ENCODE results near the gene ADAMTSL1.

The ADAMTSL1 gene

DNA sequence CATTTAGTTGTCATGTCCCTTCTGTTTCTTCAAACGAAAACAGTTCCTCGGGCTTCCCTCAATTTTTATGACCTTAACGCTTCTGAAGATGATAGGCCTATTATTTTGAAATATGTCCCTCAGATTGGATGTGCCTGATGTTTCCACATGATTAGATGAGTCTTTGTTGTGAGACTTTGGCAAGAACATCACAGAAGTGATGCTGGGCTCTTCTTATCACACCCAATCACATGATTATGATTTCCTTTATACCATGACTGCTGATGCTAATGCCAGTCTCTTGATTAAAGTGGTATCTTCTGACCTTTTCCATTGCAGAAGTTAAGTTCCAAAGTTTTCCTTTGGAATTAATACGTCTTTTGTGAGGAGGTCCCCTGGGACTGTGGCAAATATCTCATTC is 383.4 kb downstream of the ADAMTSL1 start:
- TF ChIP-seq, protein P1, sequence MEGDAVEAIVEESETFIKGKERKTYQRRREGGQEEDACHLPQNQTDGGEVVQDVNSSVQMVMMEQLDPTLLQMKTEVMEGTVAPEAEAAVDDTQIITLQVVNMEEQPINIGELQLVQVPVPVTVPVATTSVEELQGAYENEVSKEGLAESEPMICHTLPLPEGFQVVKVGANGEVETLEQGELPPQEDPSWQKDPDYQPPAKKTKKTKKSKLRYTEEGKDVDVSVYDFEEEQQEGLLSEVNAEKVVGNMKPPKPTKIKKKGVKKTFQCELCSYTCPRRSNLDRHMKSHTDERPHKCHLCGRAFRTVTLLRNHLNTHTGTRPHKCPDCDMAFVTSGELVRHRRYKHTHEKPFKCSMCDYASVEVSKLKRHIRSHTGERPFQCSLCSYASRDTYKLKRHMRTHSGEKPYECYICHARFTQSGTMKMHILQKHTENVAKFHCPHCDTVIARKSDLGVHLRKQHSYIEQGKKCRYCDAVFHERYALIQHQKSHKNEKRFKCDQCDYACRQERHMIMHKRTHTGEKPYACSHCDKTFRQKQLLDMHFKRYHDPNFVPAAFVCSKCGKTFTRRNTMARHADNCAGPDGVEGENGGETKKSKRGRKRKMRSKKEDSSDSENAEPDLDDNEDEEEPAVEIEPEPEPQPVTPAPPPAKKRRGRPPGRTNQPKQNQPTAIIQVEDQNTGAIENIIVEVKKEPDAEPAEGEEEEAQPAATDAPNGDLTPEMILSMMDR (IDR thresholded peaks at IDR 0.05; ENCODE audit: insufficient read depth, low read length) = no peak
- TF ChIP-seq POLR2AphosphoS5 (IDR thresholded peaks at IDR 0.05; ENCODE audit: low read depth) (no peak), SPI1 (IDR thresholded peaks at IDR 0.05; ENCODE audit: borderline replicate concordance, low read depth) (no peak), GABPA (IDR thresholded peaks at IDR 0.05; ENCODE audit: low read depth) (no peak)
- TF ChIP-seq, protein P2, sequence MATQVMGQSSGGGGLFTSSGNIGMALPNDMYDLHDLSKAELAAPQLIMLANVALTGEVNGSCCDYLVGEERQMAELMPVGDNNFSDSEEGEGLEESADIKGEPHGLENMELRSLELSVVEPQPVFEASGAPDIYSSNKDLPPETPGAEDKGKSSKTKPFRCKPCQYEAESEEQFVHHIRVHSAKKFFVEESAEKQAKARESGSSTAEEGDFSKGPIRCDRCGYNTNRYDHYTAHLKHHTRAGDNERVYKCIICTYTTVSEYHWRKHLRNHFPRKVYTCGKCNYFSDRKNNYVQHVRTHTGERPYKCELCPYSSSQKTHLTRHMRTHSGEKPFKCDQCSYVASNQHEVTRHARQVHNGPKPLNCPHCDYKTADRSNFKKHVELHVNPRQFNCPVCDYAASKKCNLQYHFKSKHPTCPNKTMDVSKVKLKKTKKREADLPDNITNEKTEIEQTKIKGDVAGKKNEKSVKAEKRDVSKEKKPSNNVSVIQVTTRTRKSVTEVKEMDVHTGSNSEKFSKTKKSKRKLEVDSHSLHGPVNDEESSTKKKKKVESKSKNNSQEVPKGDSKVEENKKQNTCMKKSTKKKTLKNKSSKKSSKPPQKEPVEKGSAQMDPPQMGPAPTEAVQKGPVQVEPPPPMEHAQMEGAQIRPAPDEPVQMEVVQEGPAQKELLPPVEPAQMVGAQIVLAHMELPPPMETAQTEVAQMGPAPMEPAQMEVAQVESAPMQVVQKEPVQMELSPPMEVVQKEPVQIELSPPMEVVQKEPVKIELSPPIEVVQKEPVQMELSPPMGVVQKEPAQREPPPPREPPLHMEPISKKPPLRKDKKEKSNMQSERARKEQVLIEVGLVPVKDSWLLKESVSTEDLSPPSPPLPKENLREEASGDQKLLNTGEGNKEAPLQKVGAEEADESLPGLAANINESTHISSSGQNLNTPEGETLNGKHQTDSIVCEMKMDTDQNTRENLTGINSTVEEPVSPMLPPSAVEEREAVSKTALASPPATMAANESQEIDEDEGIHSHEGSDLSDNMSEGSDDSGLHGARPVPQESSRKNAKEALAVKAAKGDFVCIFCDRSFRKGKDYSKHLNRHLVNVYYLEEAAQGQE (IDR thresholded peaks at IDR 0.05; ENCODE audit: insufficient replicate concordance, low read depth) = no peak
- H3K27ac ChIP-seq (replicated peaks) = no peak overlapping the region
- no peak for DNase-seq (ENCODE audit: low read depth in 1 of 2, low spot score in 1 of 2)
- no peaks in the 10 kb centered on the region for H3K27me3 ChIP-seq (ENCODE audit: insufficient read depth, poor library complexity, severe bottlenecking)
- H3K4me3 ChIP-seq (replicated peaks; ENCODE audit: insufficient read depth, low read length) = no peak overlapping the region

DNA sequence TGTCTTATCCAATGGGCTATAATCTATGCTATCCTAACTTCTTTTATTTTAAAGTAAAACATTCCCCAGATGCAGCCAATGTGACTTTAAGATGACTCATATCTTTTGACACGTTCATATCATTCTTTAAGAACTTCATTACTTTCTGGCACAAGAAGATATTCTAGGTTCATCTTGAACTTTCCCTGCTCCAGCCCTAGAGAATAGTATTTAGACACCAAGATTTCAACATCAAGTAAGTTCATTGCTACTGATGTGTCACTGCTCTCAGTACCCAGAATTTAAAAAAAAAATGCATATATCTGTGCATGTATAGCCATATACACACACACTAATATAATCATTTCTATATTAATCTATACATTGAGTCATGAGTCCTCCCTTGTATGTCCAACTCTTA is 383.8 kb downstream of the ADAMTSL1 start:
- H3K27me3 ChIP-seq (ENCODE audit: insufficient read depth, poor library complexity, severe bottlenecking) = no peaks in the 10 kb centered on the region
- no peak overlapping the region for H3K4me3 ChIP-seq (replicated peaks; ENCODE audit: insufficient read depth, low read length)
- no peak overlapping the region for H3K27ac ChIP-seq (replicated peaks)
- DNase-seq (ENCODE audit: low read depth in 1 of 2, low spot score in 1 of 2) = no peak
- no peak for TF ChIP-seq GABPA (IDR thresholded peaks at IDR 0.05; ENCODE audit: low read depth)
- TF ChIP-seq POLR2AphosphoS5 (IDR thresholded peaks at IDR 0.05; ENCODE audit: low read depth) = no peak
- TF ChIP-seq SPI1 (IDR thresholded peaks at IDR 0.05; ENCODE audit: borderline replicate concordance, low read depth) = no peak
- TF ChIP-seq, protein P2 (IDR thresholded peaks at IDR 0.05; ENCODE audit: insufficient replicate concordance, low read depth) = no peak
- TF ChIP-seq, protein P1 (IDR thresholded peaks at IDR 0.05; ENCODE audit: insufficient read depth, low read length) = no peak

DNA sequence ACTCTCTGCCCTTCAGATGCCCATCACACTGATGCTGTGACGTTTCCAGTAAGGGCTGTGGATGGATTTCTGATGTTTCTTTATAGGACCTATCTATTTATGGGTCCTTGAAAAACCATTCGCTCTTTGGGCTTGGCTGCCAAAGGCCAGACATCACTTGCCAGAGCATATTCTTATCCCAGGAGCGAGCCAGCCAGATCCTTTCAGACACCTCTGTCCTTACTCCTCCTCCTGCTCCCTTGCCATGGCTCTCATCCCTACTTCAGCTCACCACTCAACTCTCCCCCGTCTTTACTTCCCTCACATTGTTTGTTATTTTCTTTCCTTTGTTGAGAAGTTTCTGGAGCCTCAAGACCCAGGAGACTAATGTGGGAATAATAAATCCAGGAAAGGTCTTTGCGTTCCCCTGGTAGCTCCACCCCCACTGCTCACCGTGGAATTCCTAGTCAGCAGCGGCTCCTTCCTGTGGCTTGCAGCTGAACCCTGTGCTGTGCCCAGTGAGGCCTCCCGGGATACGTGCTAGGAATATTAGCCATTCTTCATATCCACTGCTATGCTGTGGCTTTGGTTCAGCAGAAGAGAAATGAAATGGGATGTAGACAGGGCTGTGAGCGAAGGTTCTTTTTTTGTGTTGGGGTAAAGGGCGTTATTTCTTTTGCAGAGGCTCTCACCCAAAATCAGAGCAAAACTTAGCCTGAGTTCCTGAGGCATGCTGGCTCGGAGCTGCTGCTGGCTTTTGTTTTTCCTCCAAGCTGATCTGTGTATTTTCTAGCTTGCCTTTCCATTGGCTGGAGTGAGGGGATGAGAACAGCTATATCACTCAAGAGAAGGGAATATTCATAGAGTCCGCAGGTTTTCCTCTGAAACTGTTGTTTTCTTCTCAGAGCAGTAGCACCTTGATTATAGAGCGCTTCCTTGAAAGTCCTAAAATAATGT is 387.9 kb downstream of the ADAMTSL1 start:
- no peaks in the 10 kb centered on the region for H3K27me3 ChIP-seq (ENCODE audit: insufficient read depth, poor library complexity, severe bottlenecking)
- no peak overlapping the region for H3K4me3 ChIP-seq (replicated peaks; ENCODE audit: insufficient read depth, low read length)
- no peak for DNase-seq (ENCODE audit: low read depth in 1 of 2, low spot score in 1 of 2)
- no peak overlapping the region for H3K27ac ChIP-seq (replicated peaks)
- TF ChIP-seq GABPA (IDR thresholded peaks at IDR 0.05; ENCODE audit: low read depth) = no peak
- TF ChIP-seq, protein P1 (IDR thresholded peaks at IDR 0.05; ENCODE audit: insufficient read depth, low read length) = no peak
- TF ChIP-seq POLR2AphosphoS5 (IDR thresholded peaks at IDR 0.05; ENCODE audit: low read depth) = no peak
- TF ChIP-seq SPI1 (IDR thresholded peaks at IDR 0.05; ENCODE audit: borderline replicate concordance, low read depth) = no peak
- TF ChIP-seq, protein P2 (IDR thresholded peaks at IDR 0.05; ENCODE audit: insufficient replicate concordance, low read depth) = no peak

Measured in HL-60 (cell line).